Neural progenitor cell (in vitro differentiated cells): ENCODE measurements around the gene HBG1.

Experiments
- CTCF ChIP-seq: fragments of 200-600 bp; sonication (generic); IDR thresholded peaks from 2 replicates; pipeline ENCODE4 v1.5.1; 2017; ENCODE audit warnings: antibody characterized with exemption, mild to moderate bottlenecking
- EZH2 ChIP-seq: fragments of 200-600 bp; sonication (generic); IDR thresholded peaks from 2 replicates; pipeline ENCODE4 v1.6.1; 2017; ENCODE audit warnings: antibody characterized with exemption, mild to moderate bottlenecking, moderate library complexity
- EZH2phosphoT487 ChIP-seq: fragments of 200-600 bp; sonication (generic); IDR thresholded peaks from 2 replicates; pipeline ENCODE4 v1.6.1; 2017; ENCODE audit warnings: antibody characterized with exemption

- TF ChIP-seq CTCF, result no peak
- no peak for TF ChIP-seq EZH2
- TF ChIP-seq EZH2phosphoT487, result no peak
These were observed 8.2 kb downstream of the HBG1 start for GRCh38 chr11:5241458-5241857.
